Measurements from ENCODE around the gene HIVEP3.

Gene HIVEP3

DNA sequence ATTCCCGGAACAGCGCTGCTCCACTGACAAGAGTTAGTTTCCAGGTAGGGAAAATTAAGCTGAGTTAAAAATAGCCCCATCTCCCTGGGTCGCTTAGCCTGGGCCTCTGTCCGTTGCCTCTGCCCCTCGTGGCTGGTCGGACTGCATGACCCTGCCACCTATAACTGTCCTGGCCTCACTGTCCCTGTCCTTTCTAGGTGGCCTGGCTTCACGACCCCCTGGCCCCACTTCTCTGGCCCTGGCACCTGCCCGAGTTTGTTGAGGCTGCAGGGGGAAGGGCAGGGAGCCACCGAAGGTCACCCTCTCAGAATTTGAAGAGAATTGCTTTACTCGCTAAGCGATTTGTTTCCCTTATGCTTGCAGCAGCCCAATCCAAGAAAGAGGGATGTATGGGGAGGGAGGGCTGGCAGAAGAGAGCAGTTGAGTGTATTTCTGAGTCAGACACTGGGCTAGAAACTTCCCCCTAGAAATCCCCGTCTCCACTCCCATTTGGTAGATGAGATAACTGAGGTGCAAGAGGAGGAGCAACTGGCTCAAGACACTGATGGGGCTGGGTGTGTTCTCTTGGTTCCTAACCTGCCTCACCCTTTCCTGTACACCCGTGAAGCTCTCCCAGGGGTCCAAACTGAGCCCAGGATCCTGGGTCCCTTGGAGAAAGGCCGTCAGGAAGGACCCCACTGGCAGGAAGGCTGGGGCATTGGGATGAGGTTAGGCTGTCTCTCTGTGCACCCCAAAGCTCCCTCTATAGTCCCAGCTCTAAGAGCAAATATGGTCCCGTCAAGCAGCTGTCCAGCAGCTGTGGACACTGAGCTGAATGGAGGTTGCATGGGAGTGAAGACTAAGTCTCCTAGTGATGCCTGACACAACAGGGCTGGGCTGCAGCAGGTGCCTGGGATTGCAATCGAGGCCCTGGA, 431.3 kb downstream of the HIVEP3 start:
- peak; percentile 16 for DNase-seq (ENCODE audit: low spot score)
- Mint-ChIP-seq H3K4me1 (ENCODE audit: low read depth) (peaks cover 6% of the 10 kb centered on the region), H3K4me3 (no peak overlapping the region), H3K27me3 (ENCODE audit: low read depth) (peaks cover 9% of the 10 kb centered on the region), H3K36me3 (ENCODE audit: low read depth) (no peaks in the 10 kb centered on the region), H3K9me3 (no peaks in the 10 kb centered on the region), H3K27ac (no peak overlapping the region)

DNA sequence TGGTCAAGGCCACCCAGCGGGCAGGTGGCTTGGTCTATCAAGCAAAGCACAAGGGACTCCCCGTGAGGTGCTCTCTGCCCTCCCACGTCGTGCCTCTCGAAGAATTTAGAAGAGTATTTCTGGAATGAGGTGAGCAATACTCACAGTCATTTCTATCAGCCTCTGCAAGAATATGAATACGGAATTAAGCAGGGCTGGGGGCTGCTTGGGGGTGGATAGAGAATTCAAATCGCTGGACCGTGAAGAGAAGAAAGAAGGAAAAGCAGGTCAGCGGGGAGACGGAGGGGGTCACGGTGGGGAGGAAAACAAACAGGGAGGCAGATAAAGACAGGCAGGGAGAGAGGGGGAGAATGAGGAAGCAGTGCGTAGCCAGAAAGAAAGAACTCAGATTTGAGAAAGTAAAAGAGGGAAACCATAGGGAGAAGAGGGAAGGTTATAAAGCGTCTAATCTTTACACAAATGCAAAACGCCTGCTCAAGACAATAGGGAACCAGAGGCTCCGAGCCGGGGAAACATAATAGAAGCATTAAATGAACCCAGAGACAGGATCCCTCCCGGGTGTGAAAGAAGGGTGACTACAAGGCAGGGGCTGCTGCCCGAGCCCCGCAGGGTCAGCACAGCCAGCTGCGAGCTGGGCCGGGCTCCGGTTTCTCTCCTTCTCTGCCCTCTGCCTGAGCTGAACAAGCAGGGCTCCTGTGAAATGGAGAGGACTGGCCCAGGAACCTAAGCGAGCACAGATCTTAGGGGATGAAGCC, 432.2 kb downstream of the HIVEP3 start:
- no peaks in the 10 kb centered on the region for H3K36me3 Mint-ChIP-seq (ENCODE audit: low read depth)
- no peak overlapping the region for H3K4me3 Mint-ChIP-seq
- peaks cover 6% of the 10 kb centered on the region for H3K4me1 Mint-ChIP-seq (ENCODE audit: low read depth)
- peaks cover 9% of the 10 kb centered on the region for H3K27me3 Mint-ChIP-seq (ENCODE audit: low read depth)
- no peak overlapping the region for H3K27ac Mint-ChIP-seq
- no peak for DNase-seq (ENCODE audit: low spot score)
- H3K9me3 Mint-ChIP-seq: no peaks in the 10 kb centered on the region

DNA sequence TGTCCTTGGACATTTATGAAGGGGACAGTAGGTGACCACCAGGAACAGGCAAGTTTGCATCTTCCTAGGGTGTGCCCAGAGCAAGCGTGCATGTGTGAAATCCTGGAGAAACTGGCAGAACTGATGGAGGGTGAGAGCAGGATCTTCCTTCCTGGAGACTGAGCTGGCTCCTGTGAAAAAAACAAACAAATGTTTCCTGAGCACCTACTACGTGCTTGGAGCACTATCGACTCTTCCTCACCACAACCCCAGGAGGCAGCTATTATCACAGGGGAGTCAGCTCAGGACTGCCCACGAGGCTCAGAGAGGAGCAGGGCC, 432.7 kb downstream of the HIVEP3 start:
- Mint-ChIP-seq H3K27me3 (ENCODE audit: low read depth) (peaks cover 9% of the 10 kb centered on the region), H3K27ac (no peak overlapping the region), H3K4me1 (ENCODE audit: low read depth) (peaks cover 6% of the 10 kb centered on the region), H3K36me3 (ENCODE audit: low read depth) (no peaks in the 10 kb centered on the region), H3K4me3 (no peak overlapping the region), H3K9me3 (no peaks in the 10 kb centered on the region)
- no peak for DNase-seq (ENCODE audit: low spot score)

DNA sequence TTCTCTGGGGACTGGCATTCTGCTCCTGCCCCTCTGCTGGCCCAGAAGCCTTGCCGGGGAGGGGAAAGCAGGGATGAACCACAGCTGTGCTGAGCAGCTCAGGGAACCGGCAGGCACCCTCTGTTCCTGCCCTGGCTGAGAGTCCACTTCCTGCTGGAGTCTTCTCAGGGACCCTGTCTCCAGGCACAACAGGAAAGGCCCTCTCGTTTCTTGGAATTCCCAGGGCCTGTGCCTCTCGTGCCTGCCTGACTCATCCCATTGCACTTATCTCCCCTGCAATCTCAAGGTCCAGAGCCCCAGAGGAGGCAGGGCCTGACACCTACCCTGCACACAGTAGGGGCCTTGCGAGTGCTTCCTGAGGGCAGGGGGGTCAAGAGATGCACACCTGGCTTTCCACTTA, 433.1 kb downstream of the HIVEP3 start:
- Mint-ChIP-seq H3K36me3 (ENCODE audit: low read depth) (no peaks in the 10 kb centered on the region), H3K27me3 (ENCODE audit: low read depth) (peaks cover 9% of the 10 kb centered on the region)
- DNase-seq (ENCODE audit: low spot score): no peak

DNA sequence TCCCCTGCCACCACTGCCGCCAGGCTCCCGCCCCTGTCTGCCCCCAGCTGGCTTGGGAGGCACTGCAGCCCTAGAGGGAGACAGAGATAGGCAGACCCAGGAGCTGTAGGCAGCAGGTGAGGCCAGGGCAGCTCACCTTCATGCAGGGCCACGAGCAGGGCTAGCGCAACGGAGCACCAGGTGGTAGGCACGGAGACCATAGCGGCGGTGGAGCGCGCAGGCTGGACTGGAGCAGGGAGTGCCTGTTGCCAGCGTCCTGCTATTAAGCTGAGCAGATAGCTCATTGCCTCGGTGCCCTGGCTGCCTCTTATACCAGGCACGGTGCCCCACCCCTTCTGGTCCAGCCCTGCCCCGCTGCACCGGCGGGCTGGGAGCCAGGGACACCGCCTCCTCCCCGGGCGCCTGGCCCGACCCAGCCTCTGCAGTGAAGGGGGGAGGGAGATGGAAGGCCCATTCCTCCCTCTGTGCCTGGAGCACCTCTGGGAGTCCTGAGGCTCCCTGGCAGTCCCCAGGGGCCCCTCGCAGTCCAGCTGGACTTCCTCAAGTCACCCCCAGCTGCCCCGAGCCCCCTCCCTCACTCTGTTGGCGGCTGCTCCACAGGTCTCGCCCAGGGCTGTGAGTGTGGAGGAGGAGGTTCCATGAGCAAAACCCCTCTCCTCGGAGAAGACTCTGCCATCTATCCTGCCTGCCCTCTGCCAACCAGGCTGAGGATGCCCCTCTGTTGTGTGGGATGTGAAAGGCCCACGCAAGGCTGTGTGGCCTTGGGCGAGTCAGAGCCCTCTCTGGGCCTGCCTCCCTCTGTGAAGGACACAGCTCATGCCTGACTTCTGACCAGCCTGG, 434.1 kb downstream of the HIVEP3 start, which contains the start of gene EDN2:
EDN2 (minus strand) TSS at position 282 of the 840 bp plus-strand sequence; CDS start at position 200, 82 bp downstream.
- peaks cover 9% of the 10 kb centered on the region for H3K27me3 Mint-ChIP-seq (ENCODE audit: low read depth)
- no peak for DNase-seq (ENCODE audit: low spot score)
- no peak within 1 kb of the TSS for H3K4me3 Mint-ChIP-seq
- no peak within 1 kb of the TSS for H3K27ac Mint-ChIP-seq
- H3K9me3 Mint-ChIP-seq: no peaks in the 10 kb centered on the region
- H3K4me1 Mint-ChIP-seq (ENCODE audit: low read depth): peaks cover 6% of the 10 kb centered on the region
- no peaks in the 10 kb centered on the region for H3K36me3 Mint-ChIP-seq (ENCODE audit: low read depth)

More for the DNA sequence above, 433.1 kb downstream of the HIVEP3 start:
- peaks cover 6% of the 10 kb centered on the region for H3K4me1 Mint-ChIP-seq (ENCODE audit: low read depth)
- no peaks in the 10 kb centered on the region for H3K9me3 Mint-ChIP-seq
- H3K27ac Mint-ChIP-seq: no peak overlapping the region
- no peak overlapping the region for H3K4me3 Mint-ChIP-seq

DNA sequence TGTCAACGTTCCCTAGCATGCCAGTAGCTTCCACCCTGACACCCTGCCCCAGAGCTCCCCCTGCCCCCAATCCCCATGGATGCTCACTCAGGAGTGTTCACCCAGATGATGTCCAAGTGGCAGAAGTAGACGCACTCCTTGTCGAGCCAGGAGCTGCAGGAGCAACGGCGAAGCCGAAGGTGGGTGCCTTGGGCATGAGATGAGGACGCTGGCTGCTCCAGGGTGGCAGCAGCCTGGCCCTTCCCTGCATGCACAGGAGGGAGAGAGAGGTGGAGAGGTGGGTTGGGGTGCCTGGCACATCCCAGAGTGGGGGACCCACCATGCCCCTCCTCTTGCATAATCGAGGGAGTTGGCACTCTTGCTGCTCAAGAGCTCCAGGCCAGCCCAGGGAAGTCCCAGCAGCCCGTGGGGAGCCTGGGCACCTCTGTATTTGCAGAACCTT, 434.7 kb downstream of the HIVEP3 start:
- Mint-ChIP-seq H3K4me1 (ENCODE audit: low read depth) (peaks cover 6% of the 10 kb centered on the region), H3K9me3 (no peaks in the 10 kb centered on the region), H3K27ac (no peak overlapping the region), H3K4me3 (no peak overlapping the region), H3K27me3 (ENCODE audit: low read depth) (peaks cover 7% of the 10 kb centered on the region), H3K36me3 (ENCODE audit: low read depth) (no peaks in the 10 kb centered on the region)
- DNase-seq (ENCODE audit: low spot score): no peak

DNA sequence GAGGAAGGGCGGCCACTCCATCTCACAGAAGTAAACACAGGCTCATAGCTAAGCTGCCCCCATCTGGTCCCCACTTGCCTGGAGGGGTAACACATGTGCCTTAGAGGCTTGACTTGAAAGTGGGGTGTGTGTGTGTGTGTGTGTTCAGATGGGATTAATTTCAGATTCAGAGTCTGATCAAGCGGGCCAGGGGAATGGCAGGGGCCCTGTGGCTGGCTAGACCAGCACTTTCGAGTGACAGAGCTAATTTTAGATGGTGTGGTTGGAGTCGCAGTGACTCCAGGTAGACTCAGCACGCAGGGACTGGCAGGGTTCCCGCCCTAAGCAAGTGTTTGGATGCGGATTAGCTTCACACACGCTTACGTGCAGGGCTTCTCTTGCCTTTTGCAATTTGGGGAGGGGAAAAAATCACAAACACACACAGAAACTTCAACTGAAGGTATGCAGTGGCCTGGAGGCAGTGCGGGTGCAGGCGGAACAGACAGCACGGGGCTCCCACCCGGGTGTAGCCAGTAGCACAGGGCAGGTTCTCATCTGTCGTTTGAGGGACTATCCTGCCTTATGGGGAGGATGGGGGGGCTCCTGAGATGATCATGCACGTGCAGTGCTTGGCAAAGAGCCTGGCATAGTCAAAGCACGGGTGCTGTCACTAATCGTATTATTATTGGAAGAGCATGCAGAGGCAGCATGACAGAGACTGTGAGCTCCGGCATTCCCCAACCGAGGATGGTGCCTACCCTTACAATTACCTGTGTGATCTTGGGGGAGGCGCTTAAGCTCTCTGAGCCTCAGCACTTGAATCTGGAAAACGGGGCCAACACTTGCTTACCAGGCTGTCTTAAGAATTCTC, 435.5 kb downstream of the HIVEP3 start:
- Mint-ChIP-seq H3K4me3 (no peak overlapping the region), H3K27me3 (ENCODE audit: low read depth) (peaks cover 7% of the 10 kb centered on the region), H3K9me3 (no peaks in the 10 kb centered on the region), H3K27ac (no peak overlapping the region), H3K4me1 (ENCODE audit: low read depth) (peaks cover 6% of the 10 kb centered on the region), H3K36me3 (ENCODE audit: low read depth) (no peaks in the 10 kb centered on the region)
- no peak for DNase-seq (ENCODE audit: low spot score)

DNA sequence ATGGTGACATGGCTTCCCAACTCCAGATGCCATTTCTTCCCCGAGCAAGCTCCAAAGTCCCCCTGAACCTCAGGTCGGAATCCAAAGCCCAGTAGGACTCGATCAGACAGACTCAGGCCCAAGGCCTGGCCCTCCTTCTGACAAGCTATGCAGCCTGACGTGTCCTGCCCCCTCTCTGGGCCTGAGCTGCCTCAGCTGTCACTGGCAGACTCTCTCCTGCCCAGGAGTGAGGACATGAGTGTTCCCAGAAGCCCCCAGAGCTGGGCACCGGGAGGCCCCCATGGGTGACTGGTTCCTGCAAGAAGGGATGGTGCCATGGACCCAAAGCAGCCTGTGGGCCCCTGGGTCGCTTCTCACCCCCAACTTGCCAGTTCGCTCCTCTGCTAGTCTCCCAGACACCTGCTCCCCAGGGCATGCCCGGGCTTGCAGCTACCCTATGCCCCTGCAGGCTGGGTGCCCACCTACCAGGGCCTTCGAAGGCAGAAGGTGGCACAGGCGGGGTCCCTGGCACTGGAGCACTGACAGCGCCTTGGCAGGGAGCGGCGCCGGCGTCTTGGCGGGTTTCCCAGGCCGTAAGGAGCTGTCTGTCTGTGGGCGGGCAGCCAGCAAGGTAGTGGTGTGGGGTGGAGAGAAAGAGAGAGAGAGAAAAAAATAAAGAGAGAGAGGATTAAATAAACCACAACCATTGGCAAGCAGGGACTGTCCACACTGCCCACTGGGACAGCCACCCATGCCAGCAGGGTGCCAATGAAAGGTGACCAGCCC, 436.5 kb downstream of the HIVEP3 start:
- Mint-ChIP-seq H3K27ac (no peak overlapping the region), H3K4me1 (ENCODE audit: low read depth) (peaks cover 6% of the 10 kb centered on the region), H3K27me3 (ENCODE audit: low read depth) (peaks cover 7% of the 10 kb centered on the region), H3K4me3 (no peak overlapping the region), H3K36me3 (ENCODE audit: low read depth) (no peaks in the 10 kb centered on the region), H3K9me3 (no peaks in the 10 kb centered on the region)
- no peak for DNase-seq (ENCODE audit: low spot score)

DNA sequence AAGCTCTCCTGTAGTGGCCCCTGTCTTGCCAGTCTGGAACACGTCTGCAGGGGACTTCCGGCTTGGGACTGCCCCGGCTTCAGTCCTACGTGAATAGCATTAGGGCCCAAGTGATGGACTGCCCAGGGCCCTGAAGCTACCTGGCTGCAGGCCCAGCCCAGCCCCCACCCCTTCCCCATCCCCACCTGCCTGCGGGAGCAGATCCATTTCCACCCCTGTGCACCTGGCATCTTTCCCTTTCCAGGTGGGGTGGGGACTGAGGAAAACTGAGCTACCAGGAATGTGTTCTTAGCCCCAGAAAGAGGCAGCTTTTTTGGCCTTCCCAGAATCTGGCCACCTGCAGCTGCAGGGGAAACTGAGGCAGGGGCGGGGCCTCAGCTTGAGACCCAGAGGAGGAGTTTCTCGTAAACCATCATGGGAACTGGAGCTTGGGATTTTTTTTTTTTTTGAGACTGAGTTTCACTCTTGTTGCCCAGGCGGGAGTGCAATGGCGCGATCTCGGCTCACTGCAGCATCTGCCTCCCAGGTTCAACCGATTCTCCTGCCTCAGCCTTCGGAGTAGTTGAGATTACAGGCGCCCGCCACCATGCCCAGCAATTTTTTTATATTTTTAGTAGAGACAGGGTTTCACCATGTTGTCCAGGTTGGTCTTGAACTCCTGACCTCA, 437.5 kb downstream of the HIVEP3 start:
- Mint-ChIP-seq H3K4me3 (no peak overlapping the region), H3K36me3 (ENCODE audit: low read depth) (no peaks in the 10 kb centered on the region), H3K9me3 (no peaks in the 10 kb centered on the region), H3K27me3 (ENCODE audit: low read depth) (peaks cover 3% of the 10 kb centered on the region), H3K27ac (no peak overlapping the region), H3K4me1 (ENCODE audit: low read depth) (peaks cover 1% of the 10 kb centered on the region)
- no peak for DNase-seq (ENCODE audit: low spot score)

DNA sequence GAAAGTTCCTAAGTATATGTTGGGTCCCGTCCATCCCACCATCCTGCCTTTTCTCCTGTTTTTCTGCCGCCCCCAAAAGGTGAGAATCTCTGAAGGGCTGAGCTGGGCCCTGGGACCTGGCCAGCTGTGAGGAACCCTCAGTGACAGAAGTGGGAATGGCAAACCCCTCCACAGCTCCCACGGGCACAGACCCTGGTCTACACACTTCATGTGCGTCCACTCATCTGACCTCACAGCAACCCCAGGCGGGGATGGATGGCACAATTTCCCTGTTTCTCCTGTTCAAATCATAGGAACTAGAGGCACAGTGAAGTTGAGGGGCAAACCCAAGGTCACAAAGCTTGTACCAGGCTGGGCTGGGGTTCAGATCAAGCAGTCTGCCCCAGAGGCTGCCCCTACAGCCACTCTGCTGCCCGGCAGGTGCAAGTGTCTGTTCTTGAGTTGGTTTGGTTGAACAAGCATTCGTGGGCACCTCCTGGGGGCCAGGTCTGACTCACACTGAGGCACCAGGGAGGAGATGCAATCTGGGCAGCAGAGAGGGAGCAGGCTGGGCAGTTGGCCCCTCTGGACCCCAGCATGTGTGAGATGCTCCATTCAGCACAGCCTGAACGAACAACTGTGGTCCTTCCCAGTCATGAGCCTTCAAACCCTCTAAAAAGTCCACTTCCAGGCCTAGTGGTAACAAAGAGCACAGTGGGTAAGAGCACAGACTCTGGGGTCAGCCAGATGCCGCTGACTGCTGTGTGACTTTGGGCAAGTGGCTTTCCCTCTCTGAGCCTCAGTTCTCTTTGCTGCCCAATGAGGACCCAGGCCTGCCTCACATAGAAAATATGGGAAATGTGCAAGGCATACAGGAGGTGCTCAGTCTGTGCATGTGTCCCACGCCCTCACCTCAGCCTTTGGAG, 438.3 kb downstream of the HIVEP3 start:
- Mint-ChIP-seq H3K9me3 (no peaks in the 10 kb centered on the region), H3K36me3 (ENCODE audit: low read depth) (no peaks in the 10 kb centered on the region), H3K27me3 (ENCODE audit: low read depth) (peaks cover 2% of the 10 kb centered on the region), H3K4me1 (ENCODE audit: low read depth) (no peaks in the 10 kb centered on the region), H3K4me3 (no peak overlapping the region), H3K27ac (no peak overlapping the region)
- no peak for DNase-seq (ENCODE audit: low spot score)

DNA sequence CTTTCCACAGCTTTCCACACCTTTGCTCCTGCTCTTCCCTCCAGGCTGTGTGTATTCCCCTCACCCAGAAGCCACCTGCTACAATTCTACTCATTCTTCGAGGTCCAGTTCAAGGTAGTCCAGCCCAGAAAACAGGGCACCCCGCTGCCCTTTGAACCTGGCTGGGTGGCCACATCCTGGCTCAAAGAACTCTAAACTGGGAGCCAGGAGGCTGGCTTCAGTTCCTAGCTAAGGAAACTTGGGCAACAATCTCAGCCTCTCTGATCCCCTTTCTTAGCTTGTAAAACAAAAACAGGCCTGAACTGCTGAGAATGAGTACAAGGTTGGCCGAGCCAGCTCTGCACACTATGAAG, 438.9 kb downstream of the HIVEP3 start:
- DNase-seq (ENCODE audit: low spot score): no peak
- Mint-ChIP-seq H3K4me1 (ENCODE audit: low read depth) (no peaks in the 10 kb centered on the region), H3K27ac (no peak overlapping the region), H3K27me3 (ENCODE audit: low read depth) (peaks cover 2% of the 10 kb centered on the region), H3K36me3 (ENCODE audit: low read depth) (no peaks in the 10 kb centered on the region), H3K9me3 (no peaks in the 10 kb centered on the region), H3K4me3 (no peak overlapping the region)

Data from T-helper 2 cell treated with Interferon-gamma antibody and Interleukin-4, amounts not matched to agents 5 μg/mL and 100 μg/mL, for 36 hours (primary cell).